ENCODE data around the gene CACNA1G.

The CACNA1G gene

GRCh38 chr17:50573866-50574611 lies 13.5 kb downstream of the CACNA1G start:
- H3K4me3 Mint-ChIP-seq: no peak overlapping the region
- H3K27ac Mint-ChIP-seq: no peak overlapping the region
- no peaks in the 10 kb centered on the region for H3K9me3 Mint-ChIP-seq
- no peak for TF ChIP-seq CTCF (IDR thresholded peaks at IDR 0.05; ENCODE audit: unreplicated experiment in 3 of 3)
- peaks cover 42% of the 10 kb centered on the region for H3K36me3 Mint-ChIP-seq (ENCODE audit: low read depth)
- peaks cover 10% of the 10 kb centered on the region for H3K27me3 Mint-ChIP-seq (ENCODE audit: low read depth)
- no peaks in the 10 kb centered on the region for H3K4me1 Mint-ChIP-seq

- H3K4me1 Mint-ChIP-seq: no peaks in the 10 kb centered on the region
- no peak for TF ChIP-seq CTCF (IDR thresholded peaks at IDR 0.05; ENCODE audit: unreplicated experiment in 3 of 3)
- H3K36me3 Mint-ChIP-seq (ENCODE audit: low read depth): peaks cover 39% of the 10 kb centered on the region
- no peak overlapping the region for H3K4me3 Mint-ChIP-seq
- no peak overlapping the region for H3K27ac Mint-ChIP-seq
- H3K9me3 Mint-ChIP-seq: no peaks in the 10 kb centered on the region
- peaks cover 5% of the 10 kb centered on the region for H3K27me3 Mint-ChIP-seq (ENCODE audit: low read depth)
Observed at GRCh38 chr17:50575581-50576210, 15.2 kb downstream of the CACNA1G start.

GRCh38 chr17:50576864-50577263 lies 16.3 kb downstream of the CACNA1G start:
- Mint-ChIP-seq H3K27ac (no peak overlapping the region), H3K4me3 (no peak overlapping the region), H3K27me3 (ENCODE audit: low read depth) (peaks cover 5% of the 10 kb centered on the region), H3K9me3 (no peaks in the 10 kb centered on the region), H3K36me3 (ENCODE audit: low read depth) (peaks cover 40% of the 10 kb centered on the region), H3K4me1 (peaks cover 2% of the 10 kb centered on the region)
- TF ChIP-seq CTCF (IDR thresholded peaks at IDR 0.05; ENCODE audit: unreplicated experiment in 3 of 3): no peak

GRCh38 chr17:50577451-50577954 lies 17.0 kb downstream of the CACNA1G start:
- H3K4me3 Mint-ChIP-seq: no peak overlapping the region
- TF ChIP-seq CTCF (IDR thresholded peaks at IDR 0.05; ENCODE audit: unreplicated experiment in 3 of 3): no peak
- H3K9me3 Mint-ChIP-seq: no peaks in the 10 kb centered on the region
- peaks cover 8% of the 10 kb centered on the region for H3K4me1 Mint-ChIP-seq
- no peak overlapping the region for H3K27ac Mint-ChIP-seq
- peaks cover 44% of the 10 kb centered on the region for H3K36me3 Mint-ChIP-seq (ENCODE audit: low read depth)
- H3K27me3 Mint-ChIP-seq (ENCODE audit: low read depth): peaks cover 5% of the 10 kb centered on the region

GRCh38 chr17:50578173-50578572 lies 17.7 kb downstream of the CACNA1G start:
- H3K9me3 Mint-ChIP-seq: no peaks in the 10 kb centered on the region
- H3K4me1 Mint-ChIP-seq: peaks cover 15% of the 10 kb centered on the region
- H3K27me3 Mint-ChIP-seq (ENCODE audit: low read depth): peaks cover 8% of the 10 kb centered on the region
- TF ChIP-seq CTCF (IDR thresholded peaks at IDR 0.05; ENCODE audit: unreplicated experiment in 3 of 3): no peak
- H3K27ac Mint-ChIP-seq: no peak overlapping the region
- no peak overlapping the region for H3K4me3 Mint-ChIP-seq
- peaks cover 43% of the 10 kb centered on the region for H3K36me3 Mint-ChIP-seq (ENCODE audit: low read depth)

Measured in nephron (organoid).